LNCaP clone FGC (cell line): ENCODE results near the gene PSMD14.

ENCODE experiments used
- DNase-seq: peaks from one replicate; pipeline ENCODE4 v3.0.0-alpha.2; 2011; ENCODE audit warnings: low read depth
- H3K4me3 ChIP-seq: 2 replicates; pipeline ENCODE4 v1.5.1; 2011; ENCODE audit warnings: mild to moderate bottlenecking, low read depth, low read length, control low read depth
- TF ChIP-seq, protein P1 (sequence below): IDR thresholded peaks from 2 replicates; pipeline ENCODE4 v1.5.1; 2012; ENCODE audit warnings: mild to moderate bottlenecking; ENCODE audit not compliant: control insufficient read depth, insufficient read depth; ENCODE audit errors: extremely low read depth

PSMD14 gene

DNA sequence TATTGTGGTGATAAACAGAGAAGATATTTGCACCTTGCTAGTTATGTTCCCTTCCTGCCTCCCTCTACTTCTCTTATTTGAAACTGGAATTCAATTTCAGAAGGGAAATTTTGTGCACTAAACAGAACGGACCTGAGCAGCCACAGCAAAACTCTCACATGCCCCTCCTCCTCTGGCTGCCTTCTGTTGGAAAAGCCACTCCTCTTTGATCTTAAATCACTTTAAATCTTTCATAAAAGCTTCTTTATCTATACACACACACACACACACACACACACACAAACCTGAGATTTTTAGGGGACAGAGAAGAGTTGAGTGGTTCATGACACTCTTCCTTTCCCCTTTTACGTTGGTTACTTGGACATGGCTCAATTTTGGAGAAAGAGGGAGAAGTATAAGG lies 113.5 kb downstream of the PSMD14 start:
- TF ChIP-seq, protein P1, sequence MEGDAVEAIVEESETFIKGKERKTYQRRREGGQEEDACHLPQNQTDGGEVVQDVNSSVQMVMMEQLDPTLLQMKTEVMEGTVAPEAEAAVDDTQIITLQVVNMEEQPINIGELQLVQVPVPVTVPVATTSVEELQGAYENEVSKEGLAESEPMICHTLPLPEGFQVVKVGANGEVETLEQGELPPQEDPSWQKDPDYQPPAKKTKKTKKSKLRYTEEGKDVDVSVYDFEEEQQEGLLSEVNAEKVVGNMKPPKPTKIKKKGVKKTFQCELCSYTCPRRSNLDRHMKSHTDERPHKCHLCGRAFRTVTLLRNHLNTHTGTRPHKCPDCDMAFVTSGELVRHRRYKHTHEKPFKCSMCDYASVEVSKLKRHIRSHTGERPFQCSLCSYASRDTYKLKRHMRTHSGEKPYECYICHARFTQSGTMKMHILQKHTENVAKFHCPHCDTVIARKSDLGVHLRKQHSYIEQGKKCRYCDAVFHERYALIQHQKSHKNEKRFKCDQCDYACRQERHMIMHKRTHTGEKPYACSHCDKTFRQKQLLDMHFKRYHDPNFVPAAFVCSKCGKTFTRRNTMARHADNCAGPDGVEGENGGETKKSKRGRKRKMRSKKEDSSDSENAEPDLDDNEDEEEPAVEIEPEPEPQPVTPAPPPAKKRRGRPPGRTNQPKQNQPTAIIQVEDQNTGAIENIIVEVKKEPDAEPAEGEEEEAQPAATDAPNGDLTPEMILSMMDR: no peak
- no peak for DNase-seq
- H3K4me3 ChIP-seq: no peak overlapping the region

DNA sequence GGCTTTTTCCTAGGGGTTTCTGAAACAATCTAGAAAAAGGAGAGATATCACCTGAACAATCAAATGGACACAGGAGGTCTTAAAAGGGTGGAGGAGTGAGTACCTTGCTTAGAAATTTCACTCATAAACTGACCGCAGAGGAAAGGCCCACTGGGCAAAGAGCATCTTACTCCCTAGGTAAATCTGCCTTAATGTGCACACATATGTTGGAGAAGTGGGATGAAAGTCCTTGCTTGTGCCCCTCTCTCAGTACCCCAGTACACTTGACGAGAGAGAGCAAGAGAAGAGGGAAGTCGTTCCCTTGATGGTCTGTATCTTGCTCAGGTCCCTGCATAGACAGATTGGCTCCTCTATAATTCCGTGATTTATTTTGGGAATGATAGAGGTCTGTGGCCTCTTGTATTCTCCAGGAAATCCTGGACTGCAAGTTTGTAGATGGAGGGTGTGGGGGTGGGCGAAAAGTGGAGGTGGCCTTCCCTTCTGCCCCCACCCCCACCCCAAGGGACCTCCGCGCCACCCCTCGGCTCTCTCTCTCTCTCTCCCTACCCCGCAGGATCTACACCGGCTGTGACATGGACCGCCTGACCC lies 114.7 kb downstream of the PSMD14 start:
- TF ChIP-seq, protein P1: no peak
- no peak overlapping the region for H3K4me3 ChIP-seq
- no peak for DNase-seq

DNA sequence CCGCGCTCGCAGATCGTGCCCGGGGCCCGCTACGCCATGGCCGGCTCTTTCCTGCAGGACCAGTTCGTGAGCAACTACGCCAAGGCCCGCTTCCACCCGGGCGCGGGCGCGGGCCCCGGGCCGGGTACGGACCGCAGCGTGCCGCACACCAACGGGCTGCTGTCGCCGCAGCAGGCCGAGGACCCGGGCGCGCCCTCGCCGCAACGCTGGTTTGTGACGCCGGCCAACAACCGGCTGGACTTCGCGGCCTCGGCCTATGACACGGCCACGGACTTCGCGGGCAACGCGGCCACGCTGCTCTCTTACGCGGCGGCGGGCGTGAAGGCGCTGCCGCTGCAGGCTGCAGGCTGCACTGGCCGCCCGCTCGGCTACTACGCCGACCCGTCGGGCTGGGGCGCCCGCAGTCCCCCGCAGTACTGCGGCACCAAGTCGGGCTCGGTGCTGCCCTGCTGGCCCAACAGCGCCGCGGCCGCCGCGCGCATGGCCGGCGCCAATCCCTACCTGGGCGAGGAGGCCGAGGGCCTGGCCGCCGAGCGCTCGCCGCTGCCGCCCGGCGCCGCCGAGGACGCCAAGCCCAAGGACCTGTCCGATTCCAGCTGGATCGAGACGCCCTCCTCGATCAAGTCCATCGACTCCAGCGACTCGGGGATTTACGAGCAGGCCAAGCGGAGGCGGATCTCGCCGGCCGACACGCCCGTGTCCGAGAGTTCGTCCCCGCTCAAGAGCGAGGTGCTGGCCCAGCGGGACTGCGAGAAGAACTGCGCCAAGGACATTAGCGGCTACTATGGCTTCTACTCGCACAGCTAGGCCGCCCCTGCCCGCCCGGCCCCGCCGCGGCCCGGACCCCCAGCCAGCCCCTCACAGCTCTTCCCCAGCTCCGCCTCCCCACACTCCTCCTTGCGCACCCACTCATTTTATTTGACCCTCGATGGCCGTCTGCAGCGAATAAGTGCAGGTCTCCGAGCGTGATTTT lies 115.5 kb downstream of the PSMD14 start:
- no peak overlapping the region for H3K4me3 ChIP-seq
- DNase-seq: no peak
- TF ChIP-seq, protein P1: no peak

DNA sequence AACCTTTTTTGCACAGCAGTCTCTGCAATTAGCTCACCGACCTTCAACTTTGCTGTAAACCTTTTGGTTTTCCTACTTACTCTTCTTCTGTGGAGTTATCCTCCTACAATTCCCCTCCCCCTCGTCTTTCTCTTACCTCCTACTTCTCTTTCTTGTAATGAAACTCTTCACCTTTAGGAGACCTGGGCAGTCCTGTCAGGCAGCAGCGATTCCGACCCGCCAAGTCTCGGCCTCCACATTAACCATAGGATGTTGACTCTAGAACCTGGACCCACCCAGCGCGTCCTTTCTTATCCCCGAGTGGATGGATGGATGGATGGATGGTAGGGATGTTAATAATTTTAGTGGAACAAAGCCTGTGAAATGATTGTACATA lies 116.2 kb downstream of the PSMD14 start:
- no peak overlapping the region for H3K4me3 ChIP-seq
- no peak for DNase-seq

DNA sequence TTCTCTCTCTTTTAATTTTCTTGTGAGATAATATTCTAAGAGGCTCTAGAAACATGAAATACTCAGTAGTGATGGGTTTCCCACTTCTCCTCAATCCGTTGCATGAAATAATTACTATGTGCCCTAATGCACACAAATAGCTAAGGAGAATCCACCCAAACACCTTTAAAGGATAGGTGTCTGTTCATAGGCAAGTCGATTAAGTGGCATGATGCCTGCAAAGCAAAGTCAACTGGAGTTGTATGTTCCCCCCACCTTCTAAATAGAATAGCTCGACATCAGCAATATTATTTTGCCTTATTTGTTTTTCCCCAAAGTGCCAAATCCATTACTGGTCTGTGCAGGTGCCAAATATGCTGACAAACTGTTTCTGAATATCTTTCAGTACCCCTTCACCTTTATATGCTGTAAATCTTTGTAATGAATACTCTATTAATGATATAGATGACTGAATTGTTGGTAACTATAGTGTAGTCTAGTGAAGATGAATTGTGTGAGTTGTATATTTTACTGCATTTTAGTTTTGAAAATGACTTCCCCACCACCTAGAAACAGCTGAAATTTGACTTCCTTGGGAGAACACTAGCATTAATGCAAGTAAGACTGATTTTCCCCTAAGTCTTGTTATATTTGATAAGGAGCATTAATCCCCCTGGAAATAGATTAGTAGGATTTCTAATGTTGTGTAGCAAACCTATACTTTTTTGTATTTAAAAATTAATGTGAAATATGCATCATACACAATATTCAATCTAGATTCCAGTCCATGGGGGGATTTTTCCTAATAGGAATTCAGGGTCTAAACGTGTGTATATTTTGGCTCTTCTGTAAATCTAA lies 116.9 kb downstream of the PSMD14 start:
- no peak overlapping the region for H3K4me3 ChIP-seq
- TF ChIP-seq, protein P1: no peak
- no peak for DNase-seq

More for the DNA sequence above, 116.2 kb downstream of the PSMD14 start:
- TF ChIP-seq, protein P1: no peak

DNA sequence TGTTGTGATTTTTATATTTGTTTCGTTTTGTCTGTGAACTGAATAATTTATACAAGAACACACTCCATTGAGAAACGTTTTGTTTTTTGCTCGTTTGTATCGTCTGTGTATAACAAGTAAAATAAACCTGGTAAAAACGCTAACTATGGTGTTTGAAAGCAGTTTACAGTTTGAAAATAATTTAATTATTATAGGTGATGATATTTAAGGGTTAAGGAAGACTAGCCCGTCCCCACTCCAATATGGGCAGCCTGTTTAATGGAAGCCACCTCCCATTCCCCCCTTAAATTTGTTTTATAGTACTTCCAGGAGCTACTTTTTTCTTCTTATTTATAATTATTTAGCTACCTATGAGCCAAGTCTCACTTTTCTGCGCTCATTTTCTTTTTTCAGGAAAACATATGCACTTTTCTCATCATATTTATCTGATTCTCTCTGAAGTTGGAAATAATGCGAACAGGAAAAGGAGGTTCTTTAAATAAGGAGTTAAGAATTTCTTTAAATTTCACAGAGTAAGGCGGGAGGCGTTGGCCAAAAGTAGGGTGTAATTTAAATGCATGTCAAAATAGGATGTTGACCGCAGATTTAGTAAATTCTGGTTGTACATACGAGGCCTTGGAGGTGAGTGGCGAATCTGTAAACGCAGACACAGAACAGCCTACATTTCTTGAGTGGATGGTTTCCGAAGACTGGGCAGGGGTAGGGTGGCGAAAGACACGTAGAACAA lies 117.7 kb downstream of the PSMD14 start:
- no peak for DNase-seq
- TF ChIP-seq, protein P1: no peak
- H3K4me3 ChIP-seq: no peak overlapping the region
